Right atrium auricular region (tissue), 2 donors: ENCODE results near the gene COL27A1. TPM values are rescaled to one million over a fixed set of nuclear protein-coding genes. Genes with fewer than 3 reads are reported as not detected.

Source experiments
- DNase-seq: peaks from one replicate; pipeline ENCODE4 v3.0.0-alpha.2; 2019; ENCODE audit warnings: low spot score
- H3K27ac ChIP-seq, 2 donors: fragments of 200-600 bp; sonication (generic); 1 replicate in 1 of 2; 2 replicates in 1 of 2; pipeline ENCODE4 v1.5.1; 2016 to 2019
- H3K27me3 ChIP-seq, 2 donors: fragments of 200-600 bp; sonication (generic); one replicate each; pipeline versions ENCODE4 v1.5.1 to v1.6.0; 2017 to 2019
- H3K36me3 ChIP-seq: fragments of 200-600 bp; sonication (generic); one replicate; pipeline ENCODE4 v1.5.1; 2016
- H3K4me1 ChIP-seq, 2 donors: fragments of 200-600 bp; sonication (generic); one replicate each; pipeline versions ENCODE4 v1.5.1 to v1.6.0; 2017 to 2019
- H3K4me3 ChIP-seq, 2 donors: fragments of 200-600 bp; sonication (generic); 1 replicate in 1 of 2; 2 replicates in 1 of 2; pipeline ENCODE4 v1.5.1; 2017 to 2019; ENCODE audit warnings: mild to moderate bottlenecking in 1 of 2, moderate library complexity in 1 of 2
- H3K9me3 ChIP-seq, 2 donors: fragments of 200-600 bp; sonication (generic); one replicate each; pipeline ENCODE4 v1.5.1; 2019
- CTCF ChIP-seq, 2 donors: fragments of 200-600 bp; sonication (generic); IDR thresholded peaks; one replicate each; pipeline ENCODE4 v1.5.1; 2019; ENCODE audit warnings: antibody characterized with exemption in 2 of 2
- total RNA-seq, 2 donors: library from RNA; depleted of rRNA; stranded (reverse); fragments of >200 nt; gene quantifications; one replicate each; pipeline ENCODE4 v1.1.0, GENCODE V29; 2016

Gene COL27A1
- total RNA-seq, 2 donors from 2014 or later, result 1.5 to 2.7 TPM

GRCh38 chr9:114153761-114154599, 1.4 kb upstream of the COL27A1 start:
- peaks cover 0 to 6% of the 10 kb centered on the region in 2 donors for H3K27me3 ChIP-seq
- H3K9me3 ChIP-seq, result no peaks in the 10 kb centered on the region
- no peaks in the 10 kb centered on the region for H3K36me3 ChIP-seq
- TF ChIP-seq CTCF (IDR thresholded peaks at IDR 0.05), result peak; percentile 34 to 62
- H3K27ac ChIP-seq, result no peak overlapping the region
- peak overlapping the region; percentile 22 to 70 for H3K4me3 ChIP-seq
- peaks cover 0 to 30% of the 10 kb centered on the region in 2 donors for H3K4me1 ChIP-seq
- DNase-seq, result no peak

DNA sequence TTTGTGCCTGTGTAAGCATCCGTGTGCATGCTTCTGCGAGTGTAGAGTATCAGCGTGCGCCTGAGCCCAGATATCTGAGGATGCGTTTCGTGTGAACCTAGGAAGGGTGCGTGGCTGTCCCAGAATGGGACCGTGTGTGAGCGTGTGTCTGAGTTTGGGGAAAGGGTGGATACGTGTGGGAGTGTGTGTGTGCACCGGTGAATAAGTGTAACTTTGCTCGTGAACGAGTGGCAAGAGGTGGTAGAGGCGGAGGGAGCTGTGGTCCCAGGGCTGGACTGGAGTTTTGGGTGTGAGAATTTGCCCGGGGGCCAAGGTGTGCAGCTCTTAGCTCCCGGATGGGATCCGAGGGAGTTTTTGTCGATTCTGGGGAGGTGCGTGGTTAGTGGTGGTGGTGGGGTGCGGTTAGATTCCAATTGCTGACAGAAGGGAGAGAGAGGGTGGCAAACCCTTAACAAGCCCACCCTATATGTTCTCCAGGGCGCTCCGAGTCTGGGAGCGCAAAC, 686 bp upstream of the COL27A1 start:
- DNase-seq, result no peak
- Histone ChIP-seq H3K27me3 (peaks cover 0 to 6% of the 10 kb centered on the region in 2 donors), H3K4me1 (peaks cover 0 to 30% of the 10 kb centered on the region in 2 donors), H3K36me3 (no peaks in the 10 kb centered on the region), H3K9me3 (no peaks in the 10 kb centered on the region), H3K27ac (no peak overlapping the region), H3K4me3 (peak overlapping the region; percentile 22 to 70)
- no peak for TF ChIP-seq CTCF (IDR thresholded peaks at IDR 0.05)

- no peak for TF ChIP-seq CTCF (IDR thresholded peaks at IDR 0.05)
- Histone ChIP-seq H3K4me1 (peaks cover 0 to 30% of the 10 kb centered on the region in 2 donors), H3K27ac (peak overlapping the region; percentile 78), H3K27me3 (peaks cover 0 to 6% of the 10 kb centered on the region in 2 donors), H3K9me3 (no peaks in the 10 kb centered on the region), H3K4me3 (peak overlapping the region; percentile 61 to 70), H3K36me3 (no peaks in the 10 kb centered on the region)
- peak; percentile 67 for DNase-seq
Measured at GRCh38 chr9:114155995-114156656, 789 bp downstream of the COL27A1 start.

GRCh38 chr9:114156657-114157421, 1.5 kb downstream of the COL27A1 start:
- H3K27me3 ChIP-seq, result peaks cover 0 to 6% of the 10 kb centered on the region in 2 donors

More at GRCh38 chr9:114156657-114157421, 1.5 kb downstream of the COL27A1 start:
- Histone ChIP-seq H3K4me1 (peaks cover 0 to 30% of the 10 kb centered on the region in 2 donors), H3K9me3 (no peaks in the 10 kb centered on the region), H3K36me3 (no peaks in the 10 kb centered on the region), H3K4me3 (peak overlapping the region; percentile 61 to 70), H3K27ac (peak overlapping the region; percentile 78)
- TF ChIP-seq CTCF (IDR thresholded peaks at IDR 0.05), result no peak
- DNase-seq, result peak; percentile 62
